CD4-positive, alpha-beta T cell treated with Interleukin-6 for 4 hours (primary cell): ENCODE data around the gene HACL1.
"Not testable (repeated sequence)": the region's sequence is repeated elsewhere in the genome, so short reads cannot be mapped to it uniquely, and the experiment has no call there.

ENCODE experiments used
- DNase-seq: peaks from one replicate; pipeline ENCODE4 v3.0.0-alpha.2; 2020; ENCODE audit warnings: mixed read lengths

Gene HACL1

DNA sequence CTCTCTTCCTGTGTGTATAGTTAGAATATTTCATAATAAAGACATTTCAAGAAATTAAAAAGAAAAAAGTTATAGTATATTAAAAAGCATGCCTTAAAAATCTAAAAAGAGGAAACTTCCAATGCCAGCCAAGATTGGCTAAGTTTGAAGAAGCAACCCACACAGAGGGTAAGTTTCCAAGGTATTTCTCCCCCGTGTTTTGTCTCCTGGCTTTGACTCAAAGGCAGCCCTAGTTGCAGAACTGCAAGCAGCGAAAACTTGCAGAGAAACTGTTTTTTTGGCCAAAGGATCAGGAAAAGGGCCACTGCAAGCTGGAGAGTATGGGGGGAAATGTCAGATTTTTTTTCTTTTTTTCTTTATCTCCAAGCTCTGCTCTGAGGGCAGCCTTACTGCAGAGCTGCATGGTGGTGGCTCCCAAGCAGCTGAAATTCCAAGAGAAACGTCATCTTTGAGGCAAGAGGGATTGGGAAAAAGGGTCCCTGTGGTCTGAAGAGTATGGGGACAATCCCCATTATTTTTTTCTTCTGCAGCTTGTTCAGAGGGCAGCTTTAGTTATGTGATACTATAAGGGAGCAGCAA is 23.0 kb downstream of the HACL1 start:
- no peak for DNase-seq

- DNase-seq = no peak
Observed at GRCh38 chr3:15576475-15576874, 24.9 kb downstream of the HACL1 start.

GRCh38 chr3:15575446-15575845 is 25.9 kb downstream of the HACL1 start:
- DNase-seq = no peak

DNA sequence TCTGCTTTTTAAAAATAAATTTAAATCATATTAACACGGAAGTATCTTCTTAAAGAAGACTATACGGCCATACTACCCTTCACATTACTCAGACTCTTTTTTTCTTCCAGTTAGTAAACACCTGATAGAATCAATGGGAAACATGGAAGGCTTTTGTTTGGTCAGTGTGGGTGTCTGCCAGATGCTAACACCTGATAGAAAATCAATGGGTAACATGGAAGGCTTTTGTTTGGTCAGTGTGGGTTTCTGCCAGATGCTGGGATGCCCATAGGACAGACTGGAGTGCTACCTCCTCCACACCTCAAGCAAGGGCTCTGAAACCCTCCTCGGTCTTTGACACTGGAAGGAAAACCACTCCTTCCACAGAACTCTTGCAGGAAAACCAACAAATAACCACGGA is 29.2 kb downstream of the HACL1 start:
- DNase-seq = no peak

- DNase-seq = no peak
Observed at GRCh38 chr3:15563190-15563589, 38.2 kb downstream of the HACL1 start.

- no peak for DNase-seq
Observed at GRCh38 chr3:15562560-15562959, 38.8 kb downstream of the HACL1 start.

GRCh38 chr3:15558581-15558980 is 42.8 kb downstream of the HACL1 start:
- DNase-seq = no peak

DNA sequence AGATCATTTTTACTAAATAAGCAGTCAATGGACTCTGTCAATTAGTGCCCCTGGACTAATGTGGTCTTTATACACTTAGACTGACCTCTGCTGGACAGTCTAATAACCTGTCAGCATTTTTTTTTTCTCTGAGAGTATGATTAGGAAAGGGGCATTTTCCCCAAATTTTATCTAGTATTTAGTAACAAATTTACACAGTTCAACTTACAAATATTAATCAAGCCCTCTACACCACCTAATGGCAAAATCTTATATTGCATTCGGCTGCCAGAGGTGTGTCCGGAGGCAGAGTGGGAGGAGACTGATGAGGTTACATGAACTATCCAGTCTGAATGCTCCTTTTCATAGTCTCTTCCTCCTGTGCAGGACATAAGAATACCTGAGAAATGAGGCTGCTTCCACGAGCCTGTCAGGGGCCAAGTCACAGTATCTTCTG is 43.8 kb downstream of the HACL1 start:
- DNase-seq = peak; percentile 59

DNA sequence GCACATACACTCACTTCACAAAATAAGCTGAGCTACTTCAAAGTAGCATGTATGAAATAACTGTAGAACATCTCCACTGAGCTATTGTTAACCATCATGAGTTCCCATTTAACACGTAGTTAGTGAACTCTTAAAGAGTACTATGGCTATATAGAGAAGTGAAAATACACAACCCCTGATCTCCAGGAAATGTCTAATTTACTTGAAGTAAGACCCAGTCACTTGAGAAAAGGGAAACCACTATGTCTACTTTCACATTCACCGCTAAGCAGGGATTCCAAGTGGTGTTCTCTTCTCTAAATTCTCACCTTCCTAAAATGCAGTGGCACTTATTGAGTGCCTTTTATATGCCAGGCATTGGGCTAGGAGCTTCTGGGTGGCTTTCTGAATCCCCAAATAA is 44.9 kb downstream of the HACL1 start:
- no peak for DNase-seq

DNA sequence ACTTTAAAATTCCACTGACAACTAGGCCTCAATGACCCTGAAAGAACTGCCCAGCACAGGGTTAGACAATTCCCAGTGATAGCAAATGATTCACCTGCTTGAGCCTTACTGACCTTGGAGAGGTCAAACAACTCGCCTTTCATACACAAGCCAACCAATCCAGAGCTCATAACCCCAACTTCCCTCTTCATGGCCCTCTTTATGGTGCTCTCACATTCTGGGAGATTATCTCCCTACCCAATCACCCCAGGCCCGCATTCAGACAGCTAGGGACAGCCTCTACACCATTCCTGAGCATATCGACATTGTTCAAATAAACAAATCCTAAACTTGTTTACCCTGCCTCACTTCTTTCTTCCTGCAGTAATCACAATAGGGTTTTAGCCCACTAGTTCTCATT is 47.6 kb downstream of the HACL1 start:
- no peak for DNase-seq

DNA sequence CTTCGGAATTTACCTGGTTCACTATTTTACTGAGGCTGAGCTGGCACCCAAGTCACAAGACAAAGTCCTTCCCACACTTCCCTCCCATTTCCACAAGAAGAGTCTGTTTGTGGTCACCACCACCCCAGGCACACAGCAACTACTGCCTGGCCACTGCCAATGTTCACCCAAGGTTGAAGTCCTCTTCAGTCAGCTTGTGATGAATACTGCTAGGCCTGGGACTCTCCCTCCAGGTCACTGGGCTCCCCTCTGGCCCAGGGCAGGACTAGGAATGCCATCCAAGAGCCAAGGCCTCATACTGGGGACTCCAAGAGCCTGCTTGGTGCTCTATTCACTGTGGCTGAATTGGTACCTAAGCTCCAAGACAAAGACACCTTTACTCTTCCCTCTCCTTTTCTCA is 49.5 kb downstream of the HACL1 start:
- no peak for DNase-seq

GRCh38 chr3:15549846-15550245 is 51.5 kb downstream of the HACL1 start:
- no peak for DNase-seq

DNA sequence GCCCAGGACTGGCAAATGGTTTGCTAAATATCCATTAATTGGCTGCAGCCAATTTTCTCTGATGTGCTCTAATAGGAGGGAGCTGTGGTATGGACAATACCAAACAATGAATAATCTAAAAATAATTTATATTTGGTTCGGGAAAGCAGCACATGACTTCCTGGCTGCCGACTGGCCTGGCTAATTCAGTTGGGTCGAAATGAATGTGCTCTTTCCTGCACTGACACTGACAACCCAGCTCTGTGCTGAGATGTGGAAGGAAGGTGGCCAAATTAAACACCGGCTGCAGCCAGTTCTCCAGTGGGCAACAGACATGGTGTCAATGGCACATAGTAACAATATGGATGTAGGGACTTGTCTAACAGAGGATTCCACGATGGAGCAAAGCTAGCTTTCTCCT is 58.8 kb downstream of the HACL1 start:
- DNase-seq = no peak

DNA sequence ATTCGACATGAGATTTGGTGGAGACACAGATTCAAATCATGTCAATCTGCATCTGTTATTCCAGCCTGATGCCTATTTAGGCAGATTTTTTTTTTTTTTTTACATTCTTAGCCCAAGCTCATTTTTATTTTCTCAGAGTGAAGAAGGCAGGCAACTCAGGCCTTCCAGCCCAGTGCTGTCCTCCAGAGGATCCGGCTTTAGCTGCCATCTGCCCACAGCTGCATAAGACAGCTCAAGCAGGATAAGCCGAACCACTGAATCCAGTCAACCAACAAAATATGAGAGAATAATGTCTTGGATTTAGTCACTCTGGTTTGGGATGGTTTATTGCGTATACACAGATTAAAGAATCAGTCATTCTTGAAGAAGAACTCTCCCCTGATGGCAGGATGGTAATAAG is 60.0 kb downstream of the HACL1 start:
- no peak for DNase-seq

GRCh38 chr3:15539066-15539465 is 62.3 kb downstream of the HACL1 start:
- no peak for DNase-seq

DNA sequence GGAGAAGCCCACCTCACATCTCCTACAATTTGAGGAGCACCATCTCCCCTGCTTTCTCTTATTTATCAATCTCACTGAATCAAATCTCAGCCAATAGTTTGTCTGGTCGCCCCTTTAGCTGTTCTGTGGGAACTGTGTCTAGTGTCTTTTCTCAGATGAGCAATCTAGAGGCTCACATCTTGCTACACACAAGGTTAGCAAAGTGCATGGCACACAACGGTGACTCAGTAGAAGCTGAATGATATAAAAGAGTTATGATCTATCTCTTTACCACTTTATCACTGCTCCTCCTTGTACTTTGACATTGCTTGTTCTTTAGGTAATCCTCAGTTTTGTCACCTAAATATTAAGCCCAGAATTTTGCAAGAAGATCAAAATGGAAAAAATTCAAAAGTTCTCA is 63.0 kb downstream of the HACL1 start:
- DNase-seq = no peak

DNA sequence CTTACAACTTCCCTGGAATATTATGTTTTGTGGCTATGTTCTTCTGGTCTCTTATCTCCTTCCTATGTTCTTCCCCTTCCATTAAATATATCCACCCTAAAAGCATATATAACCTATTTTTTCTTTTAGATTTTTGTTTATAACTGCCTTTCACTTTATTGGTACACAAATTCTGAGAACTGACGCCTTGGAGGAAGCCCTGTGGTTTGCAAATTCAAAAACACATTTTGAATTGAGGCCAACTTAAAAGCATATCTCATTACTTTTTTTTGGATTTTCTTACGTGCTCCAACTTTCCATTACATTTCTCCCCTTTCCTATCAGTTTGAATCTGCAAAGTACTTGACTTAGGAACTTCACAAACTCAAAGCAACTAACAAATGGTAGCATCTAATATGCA is 64.5 kb downstream of the HACL1 start:
- no peak for DNase-seq

GRCh38 chr3:15535732-15536131 is 65.6 kb downstream of the HACL1 start:
- peak; percentile 56 for DNase-seq

GRCh38 chr3:15532614-15533013 is 68.8 kb downstream of the HACL1 start:
- not testable (repeated sequence) for DNase-seq

DNA sequence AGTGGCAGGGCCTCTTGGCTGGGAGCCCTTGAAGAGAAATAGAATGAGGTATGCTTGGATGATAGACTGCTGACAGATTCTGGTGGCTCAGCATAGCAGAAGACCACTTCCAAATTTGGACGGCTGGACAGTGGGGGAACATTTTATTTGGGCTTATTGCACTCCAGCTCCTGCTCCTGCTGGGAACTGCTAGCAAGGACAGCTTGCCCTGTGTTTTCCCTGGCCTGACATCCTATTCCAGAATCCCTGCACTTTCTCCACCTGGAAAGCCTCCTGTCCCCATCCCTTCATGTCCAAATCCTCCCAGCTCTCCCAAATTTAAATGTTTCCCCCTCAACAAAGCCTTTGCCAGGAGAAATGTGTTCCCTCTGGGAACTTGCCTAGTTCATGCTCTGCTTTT is 70.0 kb downstream of the HACL1 start:
- DNase-seq = no peak

DNA sequence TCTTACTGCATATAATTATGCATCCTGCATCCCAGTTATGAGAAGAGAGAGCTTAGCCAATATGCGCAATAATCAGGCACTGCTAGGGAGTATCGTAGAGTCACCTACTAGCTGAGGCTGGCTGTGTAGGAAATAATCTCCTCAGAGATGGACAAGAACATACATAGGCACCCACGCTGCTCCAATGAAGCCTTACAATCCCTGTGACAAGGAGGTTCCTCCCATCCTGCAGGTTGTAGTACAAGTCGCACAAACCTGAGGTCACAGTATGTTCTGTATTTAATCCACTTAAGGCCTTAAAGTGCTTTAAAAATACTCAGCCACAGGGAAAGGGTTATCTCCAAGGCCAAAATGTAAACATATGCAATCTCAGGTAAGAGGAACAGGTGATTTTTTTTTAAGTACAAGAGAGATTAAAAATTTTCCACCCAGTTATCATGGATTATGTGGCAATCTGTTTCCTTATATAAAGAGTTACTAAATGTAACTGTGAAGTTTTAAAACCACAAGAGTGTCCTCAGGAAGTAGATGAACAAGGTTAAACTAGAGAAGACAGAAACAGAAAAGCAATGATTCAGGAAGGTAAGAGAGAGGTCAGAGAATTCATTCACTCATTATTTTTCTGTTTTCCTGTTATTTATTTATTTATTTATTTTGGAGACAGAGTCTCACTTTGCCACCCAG is 72.4 kb downstream of the HACL1 start:
- DNase-seq = no peak

DNA sequence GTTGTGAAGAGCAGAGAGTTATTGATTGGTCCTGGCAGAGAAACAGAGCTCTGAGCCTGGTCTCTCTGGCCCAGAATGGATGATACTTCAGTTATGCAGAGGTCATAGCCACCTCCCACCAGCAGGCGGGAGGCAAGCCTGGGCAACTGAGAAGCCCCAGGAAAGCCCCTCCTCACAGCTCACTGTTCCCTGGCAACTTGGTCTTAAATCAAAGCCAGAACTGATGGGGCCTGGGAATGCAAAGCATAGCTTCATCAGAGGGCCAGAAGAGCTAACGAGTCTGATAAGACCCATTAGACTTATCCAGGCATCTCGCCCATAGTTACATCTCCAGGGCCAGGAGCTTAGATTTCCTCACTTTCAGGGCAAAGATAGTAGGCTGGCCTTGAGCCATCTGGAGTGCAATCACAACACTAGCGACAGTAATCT is 74.3 kb downstream of the HACL1 start:
- no peak for DNase-seq

- no peak for DNase-seq
Observed at GRCh38 chr3:15525790-15526189, 75.6 kb downstream of the HACL1 start.

DNA sequence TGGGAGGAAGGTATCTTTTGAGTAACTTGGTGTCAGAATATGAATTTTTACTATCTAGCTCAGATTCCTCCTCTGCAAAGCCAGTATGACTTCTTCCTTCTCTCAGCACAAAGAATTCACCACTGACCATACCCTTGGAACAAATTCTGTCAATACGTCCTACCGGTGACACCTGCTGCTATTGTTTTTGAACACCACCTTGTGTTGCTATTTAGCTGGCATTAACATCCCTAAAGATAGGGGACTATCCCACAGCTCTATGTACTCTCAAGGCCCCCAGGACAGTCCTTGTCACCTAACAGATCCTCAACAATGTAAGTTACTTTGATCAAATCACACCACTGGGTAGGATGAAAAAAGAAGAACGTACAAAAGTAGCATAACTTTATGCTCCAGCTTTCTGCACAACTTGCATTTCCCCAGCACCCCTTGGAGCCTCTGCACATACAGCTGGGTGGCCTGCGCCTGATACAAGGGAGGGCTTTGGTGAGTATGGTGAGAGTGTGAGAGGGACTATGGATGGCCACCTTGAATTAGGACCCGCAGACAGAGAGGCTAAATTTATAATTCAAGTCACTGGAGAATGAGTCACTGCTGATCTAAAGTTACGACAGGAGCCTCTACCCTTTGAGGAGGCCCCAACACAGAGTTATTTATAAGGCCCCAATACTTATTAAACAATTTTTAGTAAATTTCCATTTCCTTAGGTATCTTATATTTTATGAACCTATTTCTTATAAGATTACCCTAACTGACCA is 77.5 kb downstream of the HACL1 start:
- no peak for DNase-seq
